Liver (tissue), 9 donors: ENCODE data around the gene TMEM236. TPM values are rescaled to one million over a fixed set of nuclear protein-coding genes. Genes with fewer than 3 reads are reported as not detected.

Experiments
- DNase-seq: peaks from one replicate; pipeline ENCODE4 v3.0.0-alpha.2; 2017; ENCODE audit warnings: low spot score
- H3K27ac ChIP-seq, 2 donors: one replicate each; pipeline ENCODE4 v1.7.0; 2013; ENCODE audit warnings: inconsistent platforms in 2 of 2, low read length in 2 of 2, control low read depth in 1 of 2, low read depth in 1 of 2, mild to moderate bottlenecking in 1 of 2
- H3K27me3 ChIP-seq, 4 donors: one replicate each; pipeline versions ENCODE4 v1.6.1 to v1.7.0; 2013; ENCODE audit warnings: low read length in 3 of 4, inconsistent platforms in 1 of 4, mild to moderate bottlenecking in 1 of 4, moderate library complexity in 1 of 4; ENCODE audit not compliant: control insufficient read depth in 4 of 4, insufficient read depth in 4 of 4
- H3K36me3 ChIP-seq, 4 donors: one replicate each; pipeline versions ENCODE4 v1.6.1 to v1.7.0; 2013; ENCODE audit warnings: low read length in 3 of 4, mild to moderate bottlenecking in 3 of 4, low read depth in 1 of 4, moderate library complexity in 1 of 4; ENCODE audit not compliant: control insufficient read depth in 4 of 4, insufficient read depth in 3 of 4
- H3K4me1 ChIP-seq, 4 donors: one replicate each; pipeline versions ENCODE4 v1.6.1 to v1.7.0; 2013; ENCODE audit warnings: low read length in 3 of 4, mild to moderate bottlenecking in 3 of 4, moderate library complexity in 1 of 4; ENCODE audit not compliant: control insufficient read depth in 4 of 4, insufficient read depth in 4 of 4
- H3K4me3 ChIP-seq, 3 donors: one replicate each; pipeline versions ENCODE4 v1.6.1 to v1.7.0; 2013; ENCODE audit warnings: low read length in 3 of 3, control low read depth in 1 of 3, low read depth in 1 of 3, mild to moderate bottlenecking in 1 of 3
- H3K9ac ChIP-seq, 2 donors: one replicate each; pipeline ENCODE4 v1.7.0; 2013; ENCODE audit warnings: low read length in 2 of 2, mild to moderate bottlenecking in 2 of 2, moderate library complexity in 2 of 2, control low read depth in 1 of 2, low read depth in 1 of 2
- H3K9me3 ChIP-seq, 4 donors: one replicate each; pipeline versions ENCODE4 v1.6.1 to v1.7.0; 2013; ENCODE audit warnings: low read length in 3 of 4; ENCODE audit not compliant: control insufficient read depth in 4 of 4
- CTCF ChIP-seq: fragments of 150-350 bp; IDR thresholded peaks from 2 replicates; pipeline ENCODE4 v1.5.1; 2017; ENCODE audit warnings: improper control_type of control experiment, low read depth, low read length; ENCODE audit not compliant: missing input control
- EGR1 ChIP-seq, 2 donors: IDR thresholded peaks; 2 replicates each; pipeline ENCODE4 v1.6.1; 2016 to 2018; ENCODE audit warnings: antibody characterized with exemption in 2 of 2, low read depth in 2 of 2
- FOXA1 ChIP-seq: IDR thresholded peaks from 2 replicates; pipeline ENCODE4 v1.6.1; 2016; ENCODE audit warnings: antibody characterized with exemption
- FOXA2 ChIP-seq: IDR thresholded peaks from 2 replicates; pipeline ENCODE4 v1.6.1; 2016; ENCODE audit warnings: antibody characterized with exemption
- GABPA ChIP-seq, 2 donors: IDR thresholded peaks in 1 of 2; conservative IDR thresholded peaks in 1 of 2; 2 replicates each; pipeline ENCODE4 v1.6.1; 2016; ENCODE audit warnings: antibody characterized with exemption in 2 of 2, mild to moderate bottlenecking in 1 of 2, moderate library complexity in 1 of 2
- HNF4A ChIP-seq, 2 donors: conservative IDR thresholded peaks; 2 replicates each; pipeline ENCODE4 v1.6.1; 2016; ENCODE audit warnings: antibody characterized with exemption in 2 of 2, mild to moderate bottlenecking in 2 of 2
- HNF4G ChIP-seq: IDR thresholded peaks from 2 replicates; pipeline ENCODE4 v1.6.1; 2016; ENCODE audit warnings: antibody characterized with exemption
- JUND ChIP-seq, 2 donors: IDR thresholded peaks; 2 replicates each; pipeline ENCODE4 v1.6.1; 2016; ENCODE audit warnings: antibody characterized with exemption in 2 of 2
- NR2F2 ChIP-seq: IDR thresholded peaks from 2 replicates; pipeline ENCODE4 v1.6.1; 2016; ENCODE audit warnings: antibody characterized with exemption
- RAD21 ChIP-seq, 2 donors: IDR thresholded peaks; 2 replicates each; pipeline ENCODE4 v1.6.1; 2016; ENCODE audit warnings: antibody characterized with exemption in 2 of 2, mild to moderate bottlenecking in 2 of 2
- RXRA ChIP-seq, 2 donors: IDR thresholded peaks; 2 replicates each; pipeline ENCODE4 v1.6.1; 2017 to 2018; ENCODE audit warnings: antibody characterized with exemption in 2 of 2, mild to moderate bottlenecking in 1 of 2
- SP1 ChIP-seq: IDR thresholded peaks from 2 replicates; pipeline ENCODE4 v1.6.1; 2018; ENCODE audit warnings: antibody characterized with exemption, mild to moderate bottlenecking
- TAF1 ChIP-seq: conservative IDR thresholded peaks from 2 replicates; pipeline ENCODE4 v1.6.1; 2016; ENCODE audit warnings: antibody characterized with exemption, mild to moderate bottlenecking
- YY1 ChIP-seq: IDR thresholded peaks from 2 replicates; pipeline ENCODE4 v1.6.1; 2016; ENCODE audit warnings: antibody characterized with exemption, mild to moderate bottlenecking
- WGBS: extraction: QIAGEN DNeasy Blood & Tissue Kit; methylation state at CpG from one replicate; pipeline ENCODE4 v1.1.7; 2013; 5-methylcytosine and 5-hydroxymethylcytosine counted together
- polyA plus RNA-seq, 2 donors: library from polyadenylated mRNA; stranded (reverse) in 1 of 2; unstranded in 1 of 2; fragments of 200-250 nt in 1 of 2; fragments of >200 nt in 1 of 2; fragmentation: Nextera tagmentation in 1 of 2; extraction: Ambion mirVana in 1 of 2; gene quantifications; one replicate each; pipeline versions ENCODE4 v1.2.1 to v1.2.3, GENCODE V29; 2013 to 2015
- total RNA-seq, 2 donors: library from RNA; depleted of rRNA; stranded (reverse); fragments of >200 nt; gene quantifications; one replicate each; pipeline ENCODE4 v1.2.3, GENCODE V29; 2014
- TF ChIP-seq, protein P1 (sequence below): IDR thresholded peaks from 2 replicates; pipeline ENCODE4 v1.6.1; 2016; ENCODE audit warnings: antibody characterized with exemption
- TF ChIP-seq, protein P2 (sequence below): IDR thresholded peaks from 2 replicates; pipeline ENCODE4 v1.6.1; 2016; ENCODE audit warnings: antibody characterized with exemption
- TF ChIP-seq, protein P3 (sequence below): IDR thresholded peaks from 2 replicates; pipeline ENCODE4 v1.6.1; 2016; ENCODE audit warnings: antibody characterized with exemption, mild to moderate bottlenecking
- donor health status: healthy.
- donor health status: healthy.
- donor health status: healthy.
- donor health status: healthy.
- donor health status: healthy.

Gene TMEM236
- total and polyA plus RNA-seq, 4 donors, result 0.07 to 0.28 (median 0.12) TPM

GRCh38 chr10:17820943-17821342, 68.9 kb downstream of the TMEM236 start:
- Histone ChIP-seq H3K27ac (no peak overlapping the region), H3K36me3 (no peaks in the 10 kb centered on the region), H3K9me3 (no peaks in the 10 kb centered on the region), H3K9ac (no peak overlapping the region), H3K4me1 (no peaks in the 10 kb centered on the region), H3K27me3 (no peaks in the 10 kb centered on the region), H3K4me3 (no peak overlapping the region)
- TF ChIP-seq EGR1 (IDR thresholded peaks at IDR 0.05; ENCODE audit: low read depth in 2 of 2) (no peak), RXRA (IDR thresholded peaks at IDR 0.05) (no peak), NR2F2 (no peak), HNF4A (conservative IDR thresholded peaks at IDR 0.05) (no peak), CTCF (no peak), RAD21 (IDR thresholded peaks at IDR 0.05) (no peak), JUND (IDR thresholded peaks at IDR 0.05) (no peak), SP1 (no peak), YY1 (no peak), HNF4G (no peak), GABPA (IDR thresholded peaks at IDR 0.05 in 1 of 2, conservative IDR thresholded peaks at IDR 0.05 in 1 of 2) (no peak), FOXA2 (no peak), FOXA1 (no peak)
- TF ChIP-seq, protein P1, sequence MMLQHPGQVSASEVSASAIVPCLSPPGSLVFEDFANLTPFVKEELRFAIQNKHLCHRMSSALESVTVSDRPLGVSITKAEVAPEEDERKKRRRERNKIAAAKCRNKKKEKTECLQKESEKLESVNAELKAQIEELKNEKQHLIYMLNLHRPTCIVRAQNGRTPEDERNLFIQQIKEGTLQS, result no peak
- TF ChIP-seq, protein P2, sequence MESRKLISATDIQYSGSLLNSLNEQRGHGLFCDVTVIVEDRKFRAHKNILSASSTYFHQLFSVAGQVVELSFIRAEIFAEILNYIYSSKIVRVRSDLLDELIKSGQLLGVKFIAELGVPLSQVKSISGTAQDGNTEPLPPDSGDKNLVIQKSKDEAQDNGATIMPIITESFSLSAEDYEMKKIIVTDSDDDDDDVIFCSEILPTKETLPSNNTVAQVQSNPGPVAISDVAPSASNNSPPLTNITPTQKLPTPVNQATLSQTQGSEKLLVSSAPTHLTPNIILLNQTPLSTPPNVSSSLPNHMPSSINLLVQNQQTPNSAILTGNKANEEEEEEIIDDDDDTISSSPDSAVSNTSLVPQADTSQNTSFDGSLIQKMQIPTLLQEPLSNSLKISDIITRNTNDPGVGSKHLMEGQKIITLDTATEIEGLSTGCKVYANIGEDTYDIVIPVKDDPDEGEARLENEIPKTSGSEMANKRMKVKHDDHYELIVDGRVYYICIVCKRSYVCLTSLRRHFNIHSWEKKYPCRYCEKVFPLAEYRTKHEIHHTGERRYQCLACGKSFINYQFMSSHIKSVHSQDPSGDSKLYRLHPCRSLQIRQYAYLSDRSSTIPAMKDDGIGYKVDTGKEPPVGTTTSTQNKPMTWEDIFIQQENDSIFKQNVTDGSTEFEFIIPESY, result no peak
- TF ChIP-seq, protein P3, sequence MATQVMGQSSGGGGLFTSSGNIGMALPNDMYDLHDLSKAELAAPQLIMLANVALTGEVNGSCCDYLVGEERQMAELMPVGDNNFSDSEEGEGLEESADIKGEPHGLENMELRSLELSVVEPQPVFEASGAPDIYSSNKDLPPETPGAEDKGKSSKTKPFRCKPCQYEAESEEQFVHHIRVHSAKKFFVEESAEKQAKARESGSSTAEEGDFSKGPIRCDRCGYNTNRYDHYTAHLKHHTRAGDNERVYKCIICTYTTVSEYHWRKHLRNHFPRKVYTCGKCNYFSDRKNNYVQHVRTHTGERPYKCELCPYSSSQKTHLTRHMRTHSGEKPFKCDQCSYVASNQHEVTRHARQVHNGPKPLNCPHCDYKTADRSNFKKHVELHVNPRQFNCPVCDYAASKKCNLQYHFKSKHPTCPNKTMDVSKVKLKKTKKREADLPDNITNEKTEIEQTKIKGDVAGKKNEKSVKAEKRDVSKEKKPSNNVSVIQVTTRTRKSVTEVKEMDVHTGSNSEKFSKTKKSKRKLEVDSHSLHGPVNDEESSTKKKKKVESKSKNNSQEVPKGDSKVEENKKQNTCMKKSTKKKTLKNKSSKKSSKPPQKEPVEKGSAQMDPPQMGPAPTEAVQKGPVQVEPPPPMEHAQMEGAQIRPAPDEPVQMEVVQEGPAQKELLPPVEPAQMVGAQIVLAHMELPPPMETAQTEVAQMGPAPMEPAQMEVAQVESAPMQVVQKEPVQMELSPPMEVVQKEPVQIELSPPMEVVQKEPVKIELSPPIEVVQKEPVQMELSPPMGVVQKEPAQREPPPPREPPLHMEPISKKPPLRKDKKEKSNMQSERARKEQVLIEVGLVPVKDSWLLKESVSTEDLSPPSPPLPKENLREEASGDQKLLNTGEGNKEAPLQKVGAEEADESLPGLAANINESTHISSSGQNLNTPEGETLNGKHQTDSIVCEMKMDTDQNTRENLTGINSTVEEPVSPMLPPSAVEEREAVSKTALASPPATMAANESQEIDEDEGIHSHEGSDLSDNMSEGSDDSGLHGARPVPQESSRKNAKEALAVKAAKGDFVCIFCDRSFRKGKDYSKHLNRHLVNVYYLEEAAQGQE, result no peak
- DNase-seq, result no peak
- 69% methylated on average over 3 of the region's 3 CpGs for WGBS

- no peak for DNase-seq
Measured at GRCh38 chr10:17821893-17822292, 69.9 kb downstream of the TMEM236 start.

More at GRCh38 chr10:17821893-17822292, 69.9 kb downstream of the TMEM236 start:
- WGBS, result 41% methylated on average over 1 of the region's 1 CpG
- Histone ChIP-seq H3K36me3 (no peaks in the 10 kb centered on the region), H3K9ac (no peak overlapping the region), H3K4me1 (no peaks in the 10 kb centered on the region), H3K27ac (no peak overlapping the region), H3K4me3 (no peak overlapping the region), H3K9me3 (no peaks in the 10 kb centered on the region), H3K27me3 (no peaks in the 10 kb centered on the region)
- TF ChIP-seq FOXA2 (no peak), SP1 (no peak), RAD21 (IDR thresholded peaks at IDR 0.05) (no peak), EGR1 (IDR thresholded peaks at IDR 0.05; ENCODE audit: low read depth in 2 of 2) (no peak), CTCF (no peak), YY1 (no peak), TAF1 (no peak)
- TF ChIP-seq, protein P3, result no peak
